ENCODE results near the gene TTPAL.

Gene TTPAL, protein sequence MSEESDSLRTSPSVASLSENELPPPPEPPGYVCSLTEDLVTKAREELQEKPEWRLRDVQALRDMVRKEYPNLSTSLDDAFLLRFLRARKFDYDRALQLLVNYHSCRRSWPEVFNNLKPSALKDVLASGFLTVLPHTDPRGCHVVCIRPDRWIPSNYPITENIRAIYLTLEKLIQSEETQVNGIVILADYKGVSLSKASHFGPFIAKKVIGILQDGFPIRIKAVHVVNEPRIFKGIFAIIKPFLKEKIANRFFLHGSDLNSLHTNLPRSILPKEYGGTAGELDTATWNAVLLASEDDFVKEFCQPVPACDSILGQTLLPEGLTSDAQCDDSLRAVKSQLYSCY

DNA sequence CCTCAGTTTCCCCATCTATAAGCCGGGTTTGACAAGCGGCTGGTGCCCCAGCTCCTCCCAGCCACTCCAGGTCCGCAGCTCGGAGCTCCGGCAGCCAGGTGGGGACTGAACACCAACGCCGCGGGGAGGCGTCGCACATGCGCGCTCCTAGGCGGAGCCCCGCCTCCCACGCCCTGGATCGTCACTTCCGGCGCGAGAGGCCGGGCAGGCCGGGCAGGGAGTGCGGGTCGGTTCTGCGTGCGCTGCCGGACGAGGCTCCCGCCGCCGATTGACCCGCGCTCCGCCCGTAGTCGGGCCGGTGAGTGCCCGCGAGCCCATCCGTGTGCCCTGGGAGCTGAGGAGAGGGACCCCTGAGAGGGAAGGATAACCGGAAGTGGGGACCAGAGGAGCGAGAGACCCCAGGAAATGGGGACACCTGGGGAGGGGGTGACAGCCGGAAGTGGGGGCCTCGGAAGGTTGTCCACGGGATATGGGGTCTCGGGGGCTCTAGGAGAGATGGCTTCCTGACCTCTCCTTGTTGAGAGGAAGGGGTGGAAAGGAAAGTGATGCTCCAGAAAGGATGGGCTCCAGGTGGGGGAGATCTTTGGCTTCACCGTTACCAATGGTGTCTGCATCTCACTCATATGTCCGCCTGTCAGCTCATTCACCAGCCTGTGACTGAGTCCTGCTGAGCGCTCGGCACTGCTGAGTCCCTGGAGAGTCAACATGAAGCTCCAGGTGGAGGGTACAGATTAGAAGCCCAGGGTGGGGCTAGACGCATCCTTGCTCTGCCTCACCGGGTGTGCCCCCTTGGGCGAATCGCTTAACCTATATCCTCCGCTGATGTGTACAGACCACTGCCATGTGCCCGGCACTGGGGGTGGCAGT, at the start of gene TTPAL:
Gene TTPAL (plus strand): TSS at position 181 of the 867 bp plus-strand sequence. CDS start 4,126 bp downstream, outside the sequence.
- DNase-seq (ENCODE audit: low read depth in 3 of 3), result peak; percentile 82 to 89 (median 87)

DNA sequence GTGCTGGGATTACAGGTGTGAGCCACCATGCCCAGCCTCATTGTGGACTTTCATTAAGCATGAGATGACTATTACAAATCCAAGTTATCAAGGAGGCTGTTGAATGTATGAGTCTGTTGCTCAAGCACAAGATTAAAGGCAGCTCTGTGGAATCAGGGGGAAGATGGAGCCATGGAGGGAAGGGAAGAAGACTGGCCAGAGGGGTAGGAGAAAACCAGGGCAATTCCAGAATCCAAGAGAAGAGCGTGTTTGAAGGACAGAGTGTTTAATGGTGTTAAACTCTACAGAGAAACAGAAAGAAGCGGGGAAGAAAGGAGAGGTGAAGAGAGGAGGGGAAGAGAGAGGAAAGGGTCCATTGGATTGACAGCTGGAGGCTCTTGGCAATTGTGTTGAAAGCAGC, 49.8 kb upstream of the TTPAL start:
- no peak for DNase-seq (ENCODE audit: low read depth in 3 of 3)

GRCh38 chr20:44426879-44427790, 48.5 kb upstream of the TTPAL start:
- DNase-seq (ENCODE audit: low read depth in 3 of 3), result no peak

- DNase-seq (ENCODE audit: low read depth in 3 of 3), result no peak
Measured at GRCh38 chr20:44427804-44428173, 47.9 kb upstream of the TTPAL start.

- DNase-seq (ENCODE audit: low read depth in 3 of 3), result no peak
Measured at GRCh38 chr20:44428174-44429016, 47.3 kb upstream of the TTPAL start.

DNA sequence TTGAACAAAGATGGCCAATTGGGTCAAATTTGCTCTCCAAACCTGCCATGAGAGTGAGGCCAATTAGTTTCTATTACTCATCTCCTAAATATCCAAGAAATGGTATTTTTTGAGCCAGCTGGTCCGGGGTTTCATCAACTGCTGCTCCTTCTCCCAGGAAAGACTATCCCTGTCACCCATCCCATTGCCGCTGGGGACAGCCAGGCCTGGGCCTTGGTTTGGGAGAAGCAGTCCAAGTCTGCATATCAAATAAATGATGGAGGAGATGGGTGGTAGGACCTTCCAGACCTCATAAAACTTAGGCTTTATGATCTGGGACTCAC, 46.7 kb upstream of the TTPAL start:
- no peak for DNase-seq (ENCODE audit: low read depth in 3 of 3)

GRCh38 chr20:44429419-44430269, 46.0 kb upstream of the TTPAL start:
- DNase-seq (ENCODE audit: low read depth in 3 of 3), result no peak

DNA sequence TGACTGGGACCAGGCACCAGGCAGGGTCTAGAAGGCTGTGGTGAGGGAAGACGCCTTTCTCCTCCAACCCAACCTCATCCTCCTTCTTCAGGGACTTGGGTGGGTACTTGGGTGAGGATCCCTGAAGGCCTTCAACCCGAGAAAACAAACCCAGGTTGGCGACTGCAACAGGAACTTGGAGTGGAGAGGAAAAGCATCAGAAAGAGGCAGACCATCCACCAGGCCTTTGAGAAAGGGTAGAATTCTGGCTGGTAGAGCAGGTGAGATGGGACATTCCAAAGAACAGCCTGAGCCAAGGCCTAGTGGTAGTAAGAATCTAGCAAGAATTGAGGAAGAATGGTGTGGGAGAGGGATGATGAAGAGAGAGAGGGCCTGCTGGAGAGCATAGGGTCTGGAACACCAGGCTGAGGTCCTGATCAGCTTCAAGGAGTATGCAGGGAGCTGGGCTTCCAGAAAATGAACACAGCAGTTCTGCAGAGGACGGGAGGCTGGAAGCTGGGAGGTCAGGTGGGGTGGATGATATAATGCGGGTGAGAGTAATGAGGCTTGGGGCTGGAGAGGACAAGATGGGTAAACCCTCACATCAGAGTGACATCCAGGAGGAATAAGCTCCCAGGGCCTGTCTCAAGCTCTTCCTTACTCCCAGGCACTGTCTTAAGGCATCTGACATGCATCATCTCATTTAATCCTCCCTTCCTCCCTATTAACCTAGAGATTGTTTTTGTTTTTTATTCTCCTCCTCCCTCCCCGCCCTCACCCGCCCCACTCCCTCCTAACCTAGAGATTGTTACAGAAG, 45.2 kb upstream of the TTPAL start:
- no peak for DNase-seq (ENCODE audit: low read depth in 3 of 3)

- no peak for DNase-seq (ENCODE audit: low read depth in 3 of 3)
Measured at GRCh38 chr20:44431118-44431501, 44.6 kb upstream of the TTPAL start.

- no peak for DNase-seq (ENCODE audit: low read depth in 3 of 3)
Measured at GRCh38 chr20:44431502-44432234, 44.0 kb upstream of the TTPAL start.

GRCh38 chr20:44432618-44433577, 42.8 kb upstream of the TTPAL start:
- DNase-seq (ENCODE audit: low read depth in 3 of 3), result no peak

GRCh38 chr20:44433751-44434538, 41.7 kb upstream of the TTPAL start:
- DNase-seq (ENCODE audit: low read depth in 3 of 3), result no peak

DNA sequence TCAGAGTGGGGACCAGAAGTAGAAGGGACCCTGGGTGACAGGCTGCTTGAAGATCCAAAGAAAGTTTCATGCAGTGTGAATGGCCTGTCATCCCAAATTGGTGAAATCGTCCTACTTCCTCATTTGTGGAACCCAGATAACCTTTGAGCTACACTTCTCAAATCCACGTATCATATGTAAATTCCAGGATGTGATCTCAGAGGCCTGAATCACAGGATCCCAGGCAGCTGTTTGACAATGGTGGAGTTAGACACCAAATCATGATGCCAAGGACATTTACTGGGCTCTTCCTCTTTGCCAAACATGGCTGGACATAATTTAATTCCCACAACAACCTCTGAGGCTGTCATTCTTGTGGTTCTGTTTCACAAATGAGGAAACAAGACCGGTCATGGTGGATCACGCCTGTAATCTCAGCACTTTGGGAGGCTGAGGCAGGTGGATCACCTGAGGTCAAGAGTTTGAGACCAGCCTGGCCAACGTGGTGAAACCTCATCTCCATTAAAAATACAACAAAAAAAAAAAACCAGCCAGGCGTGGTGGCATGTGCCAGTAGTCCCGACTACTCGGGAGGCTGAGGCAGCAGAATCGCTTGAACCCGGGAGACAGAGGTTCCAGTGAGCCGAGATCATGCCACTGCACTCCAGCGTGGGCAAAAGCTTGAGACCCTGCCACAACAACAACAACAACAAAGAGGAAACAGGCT, 39.9 kb upstream of the TTPAL start:
- no peak for DNase-seq (ENCODE audit: low read depth in 3 of 3)

GRCh38 chr20:44436393-44436792, 39.3 kb upstream of the TTPAL start:
- DNase-seq (ENCODE audit: low read depth in 3 of 3), result no peak

- no peak for DNase-seq (ENCODE audit: low read depth in 3 of 3)
Measured at GRCh38 chr20:44437497-44437896, 38.2 kb upstream of the TTPAL start.

GRCh38 chr20:44438782-44439181, 36.9 kb upstream of the TTPAL start:
- DNase-seq (ENCODE audit: low read depth in 3 of 3), result no peak

Measured in stimulated activated CD4-positive, alpha-beta T cell treated with anti-CD3 and anti-CD28 coated beads, TNF-alpha, amount 100 ng/mL, for 48 hours (primary cell).